GM18508 (cell line): ENCODE measurements around the gene MED12.

ENCODE experiments used
- ATAC-seq: cut with Tn5 transposase; IDR thresholded peaks from one replicate; pipeline ENCODE4 v1.9.1; 2021; ENCODE audit warnings: moderate number of reproducible peaks; ENCODE audit not compliant: insufficient read depth, unreplicated experiment

MED12 gene

DNA sequence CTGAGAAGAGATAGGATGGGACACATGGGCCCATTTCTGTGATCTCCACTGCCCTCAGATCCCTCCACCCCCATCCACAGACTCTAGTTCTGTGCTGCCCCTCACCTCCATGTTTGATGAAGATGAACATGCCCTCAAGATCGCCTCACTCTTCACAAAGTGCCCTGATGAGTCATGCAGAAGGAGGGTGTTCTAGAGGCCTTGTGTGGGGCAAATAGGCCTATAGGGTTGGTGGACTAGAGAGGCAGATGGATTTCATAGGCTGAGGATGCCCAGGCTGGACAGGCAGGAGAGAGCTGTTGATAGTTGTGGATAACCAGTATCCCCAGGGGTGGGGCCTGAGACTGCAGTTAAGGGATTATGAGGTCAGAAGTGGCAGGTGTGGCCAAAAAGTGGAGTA, 12.0 kb upstream of the MED12 start, which contains the start of gene CXorf65:
Gene CXorf65, minus strand, starts transcription at position 314 of the 400 bp plus-strand sequence. Its CDS starts 184 bp downstream, at position 130.
- ATAC-seq, result no peak

DNA sequence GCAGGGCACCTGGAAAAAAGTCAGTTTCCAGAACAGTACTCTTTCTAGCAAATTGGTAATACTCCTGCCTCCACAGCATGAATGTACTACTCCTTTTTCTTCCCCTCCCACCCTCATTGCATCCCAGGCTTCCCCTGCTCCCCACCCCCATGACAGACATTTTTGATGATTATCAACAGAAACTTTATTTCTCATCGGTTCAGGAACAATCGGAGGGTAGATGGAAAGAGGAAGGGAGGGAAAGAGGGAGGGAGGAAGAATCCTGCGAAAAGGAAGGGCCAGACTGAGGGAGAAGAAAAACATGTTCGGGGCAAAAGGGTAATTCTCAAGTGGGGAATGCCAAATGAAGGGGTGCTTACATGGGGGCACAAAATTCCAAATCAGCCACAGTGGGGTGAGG, 11.2 kb upstream of the MED12 start:
- no peak for ATAC-seq

DNA sequence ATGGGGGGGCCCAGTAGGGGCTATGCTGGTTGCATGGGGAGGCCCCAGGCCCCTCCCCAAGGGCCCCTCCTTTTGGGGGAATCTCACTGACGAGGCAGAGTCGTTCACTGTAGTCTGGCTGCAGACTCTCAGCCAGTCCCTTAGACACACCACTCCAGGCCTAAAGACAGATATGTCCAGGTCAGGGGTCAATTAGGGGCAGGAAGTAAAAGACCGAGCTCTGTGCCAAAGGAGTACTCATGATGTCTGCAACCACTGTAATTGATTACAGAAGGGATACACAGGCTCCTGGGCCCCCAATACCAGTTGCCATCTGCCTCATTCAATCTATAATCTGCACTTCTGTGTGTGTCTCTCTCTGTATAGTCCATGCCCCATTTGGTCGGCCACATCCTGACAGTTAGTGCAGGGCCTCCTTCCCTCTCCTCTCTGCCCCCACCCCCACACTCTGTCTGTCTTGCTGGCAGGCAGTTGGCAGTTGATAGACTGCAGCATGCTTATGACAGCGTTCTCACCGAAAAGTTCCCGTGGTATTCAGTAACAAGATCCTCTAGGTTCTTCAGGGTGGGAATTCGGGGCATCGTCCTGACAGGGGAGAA, 10.5 kb upstream of the MED12 start:
- no peak for ATAC-seq

DNA sequence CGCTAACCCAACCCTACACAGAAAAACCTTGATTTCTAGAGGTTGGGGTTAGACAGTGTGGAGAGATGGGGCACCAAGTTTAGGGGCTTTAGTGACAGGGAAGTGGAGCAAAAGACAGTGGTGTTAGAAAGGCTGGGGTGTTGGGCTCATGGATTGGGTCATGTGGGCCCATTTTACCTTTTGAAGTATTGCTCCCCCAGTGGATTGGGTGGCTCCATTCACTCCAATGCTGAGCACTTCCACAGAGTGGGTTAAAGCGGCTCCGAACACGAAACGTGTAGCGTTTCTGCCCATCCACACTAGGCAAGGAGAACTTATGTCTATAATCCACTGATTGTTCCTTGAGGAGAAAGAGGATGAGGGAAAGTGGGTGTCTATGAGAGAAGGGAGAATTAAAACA, 9.3 kb upstream of the MED12 start:
- no peak for ATAC-seq

DNA sequence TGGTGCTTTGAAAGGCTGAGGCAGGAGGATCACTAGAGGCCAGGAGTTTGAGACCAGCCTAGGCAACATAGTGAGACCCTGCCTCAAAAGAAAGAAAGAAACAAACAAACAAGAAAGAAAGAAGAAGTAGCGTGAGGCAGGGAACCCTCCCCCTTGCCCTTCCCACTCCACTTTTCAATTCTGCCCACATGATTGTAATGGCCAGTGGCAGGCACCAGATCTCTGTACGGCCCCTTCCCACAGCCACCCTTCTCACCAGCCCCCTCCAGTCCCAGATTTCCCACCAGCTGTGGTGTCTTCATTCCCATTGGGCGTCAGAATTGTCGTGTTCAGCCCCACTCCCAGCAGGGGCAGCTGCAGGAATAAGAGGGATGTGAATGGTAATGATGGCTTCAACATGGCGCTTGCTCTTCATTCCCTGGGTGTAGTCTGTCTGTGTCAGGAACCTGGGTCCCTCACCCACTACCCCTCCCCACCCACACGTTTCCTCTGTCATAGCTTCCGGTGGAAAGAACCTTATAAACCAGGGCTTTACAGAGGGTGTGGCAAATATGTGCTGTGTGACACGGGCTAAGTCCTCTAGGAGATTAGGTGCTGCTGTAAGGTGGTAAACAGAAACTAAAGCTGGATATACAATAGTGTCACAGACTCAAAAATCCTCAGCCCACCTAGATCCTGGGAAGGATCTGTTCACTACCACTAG, 7.1 kb upstream of the MED12 start, which contains the start of gene IL2RG:
Gene IL2RG, minus strand, starts transcription at position 437 of the 703 bp plus-strand sequence. Its CDS starts 38 bp downstream, at position 399.
- peak; percentile 79 for ATAC-seq

DNA sequence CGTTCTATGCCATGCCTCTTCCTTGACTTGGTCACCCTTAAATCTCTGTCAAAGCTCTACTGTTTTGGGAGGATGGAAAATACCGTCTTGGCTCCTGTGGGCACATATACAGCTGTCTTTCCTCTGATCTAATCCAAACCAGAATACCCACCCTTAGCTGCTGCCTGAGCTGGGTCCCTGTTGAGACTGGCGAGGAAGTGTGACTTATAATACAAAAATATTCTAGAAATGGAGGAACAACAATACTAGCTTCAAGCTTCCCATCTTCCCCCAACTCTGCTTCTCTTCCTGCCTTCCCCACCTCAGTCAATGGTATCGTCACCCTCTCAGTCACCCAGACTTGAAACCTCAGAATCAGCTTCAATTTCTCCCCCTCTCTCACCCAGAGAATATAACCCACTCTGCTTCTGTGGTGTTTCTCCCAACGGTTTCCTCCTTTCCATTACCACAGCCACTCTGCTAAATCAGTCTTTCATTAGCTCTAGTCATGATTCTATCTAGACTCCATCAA, 6.4 kb upstream of the MED12 start:
- no peak for ATAC-seq

DNA sequence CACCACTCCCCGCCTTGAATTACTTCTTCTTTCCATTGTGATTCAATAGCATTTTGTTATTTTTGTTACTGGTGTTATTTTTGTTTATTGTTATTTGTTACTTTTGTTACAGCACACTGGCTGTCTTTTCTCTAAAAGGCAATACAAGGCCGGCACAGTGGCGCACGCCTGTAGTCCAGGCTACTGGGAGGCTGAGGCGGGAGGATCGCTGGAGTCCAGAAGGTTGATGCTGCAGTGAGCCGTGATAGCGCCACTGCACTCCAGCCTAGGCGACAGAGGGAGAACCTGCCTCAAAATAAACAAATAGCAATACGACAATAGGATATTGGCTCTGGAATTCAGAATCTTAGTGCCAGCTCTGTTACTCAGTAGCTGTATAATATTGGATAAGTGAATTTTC, 1.0 kb upstream of the MED12 start:
- ATAC-seq, result no peak

DNA sequence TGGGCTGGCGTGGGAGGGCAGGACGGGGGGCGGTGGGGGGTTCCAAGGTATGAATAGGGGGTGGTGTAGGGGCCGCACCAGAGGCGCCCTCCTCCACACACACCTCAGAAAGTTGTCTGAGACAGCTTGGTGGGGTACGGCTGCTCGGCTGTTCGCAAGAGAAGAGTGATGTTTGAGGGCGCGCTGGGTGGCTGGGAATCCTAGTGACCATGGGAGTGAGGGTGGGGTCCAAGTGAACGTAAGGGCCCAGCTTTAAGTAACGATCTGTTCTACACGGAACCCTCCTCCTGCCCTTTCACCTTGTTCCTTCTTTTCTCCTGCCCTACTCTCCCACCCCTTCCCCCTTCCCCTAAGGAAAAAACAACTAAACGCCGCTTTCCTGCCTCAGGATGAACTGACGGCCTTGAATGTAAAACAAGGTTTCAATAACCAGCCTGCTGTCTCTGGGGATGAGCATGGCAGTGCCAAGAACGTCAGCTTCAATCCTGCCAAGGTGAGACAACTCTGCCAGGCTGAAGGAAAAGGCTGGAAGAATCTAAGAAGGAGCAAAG, 664 bp downstream of the MED12 start:
- ATAC-seq, result no peak

DNA sequence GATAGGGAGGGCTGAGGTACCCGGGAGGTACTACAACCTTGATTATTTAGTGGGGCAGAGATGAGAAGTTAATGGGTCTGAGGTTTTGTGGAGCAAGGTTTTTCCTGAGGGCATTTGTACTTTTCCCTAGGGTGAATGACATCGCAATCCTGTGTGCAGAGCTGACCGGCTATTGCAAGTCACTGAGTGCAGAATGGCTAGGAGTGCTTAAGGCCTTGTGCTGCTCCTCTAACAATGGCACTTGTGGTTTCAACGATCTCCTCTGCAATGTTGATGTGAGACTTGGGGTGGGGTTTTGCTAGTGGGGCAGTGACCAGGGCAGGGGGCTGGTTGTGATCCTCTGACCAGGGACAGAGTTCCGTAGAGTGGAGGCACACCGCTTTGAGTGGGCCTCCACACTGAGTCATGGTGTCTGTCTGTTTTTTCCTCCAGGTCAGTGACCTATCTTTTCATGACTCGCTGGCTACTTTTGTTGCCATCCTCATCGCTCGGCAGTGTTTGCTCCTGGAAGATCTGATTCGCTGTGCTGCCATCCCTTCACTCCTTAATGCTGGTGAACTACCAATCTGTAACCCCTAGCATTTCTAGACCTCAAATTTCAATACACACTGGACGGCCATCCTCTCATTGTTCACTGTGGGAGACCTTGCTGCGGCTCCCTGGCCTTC, 9.9 kb downstream of the MED12 start:
- ATAC-seq, result no peak

DNA sequence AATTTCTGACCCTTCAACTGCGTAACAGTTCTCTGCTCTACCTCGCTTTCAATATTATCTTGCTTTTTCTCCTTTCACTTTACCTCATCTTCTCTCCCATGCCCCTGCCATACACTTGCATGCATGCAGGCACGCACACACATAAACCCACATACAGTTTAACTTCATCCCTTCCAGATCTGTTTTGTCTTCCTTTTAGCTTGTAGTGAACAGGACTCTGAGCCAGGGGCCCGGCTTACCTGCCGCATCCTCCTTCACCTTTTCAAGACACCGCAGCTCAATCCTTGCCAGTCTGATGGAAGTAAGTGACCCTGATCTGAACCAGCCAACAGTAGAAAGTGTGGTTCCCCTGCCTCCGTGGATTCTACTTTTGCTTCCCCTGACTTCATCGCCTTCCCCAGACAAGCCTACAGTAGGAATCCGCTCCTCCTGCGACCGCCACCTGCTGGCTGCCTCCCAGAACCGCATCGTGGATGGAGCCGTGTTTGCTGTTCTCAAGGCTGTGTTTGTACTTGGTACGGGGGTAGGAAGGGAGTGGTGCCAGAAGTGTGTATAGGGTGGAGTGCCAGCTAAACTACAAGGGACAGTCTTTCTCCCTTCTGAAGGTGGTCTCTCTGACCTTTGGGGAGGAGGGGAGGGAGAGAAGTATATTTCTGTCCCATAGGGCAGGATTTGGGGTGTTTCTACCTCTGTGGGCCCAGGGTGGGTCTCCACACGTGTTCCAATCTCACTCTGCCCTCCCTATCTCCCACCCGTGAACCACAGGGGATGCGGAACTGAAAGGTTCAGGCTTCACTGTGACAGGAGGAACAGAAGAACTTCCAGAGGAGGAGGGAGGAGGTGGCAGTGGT, 10.7 kb downstream of the MED12 start:
- no peak for ATAC-seq

DNA sequence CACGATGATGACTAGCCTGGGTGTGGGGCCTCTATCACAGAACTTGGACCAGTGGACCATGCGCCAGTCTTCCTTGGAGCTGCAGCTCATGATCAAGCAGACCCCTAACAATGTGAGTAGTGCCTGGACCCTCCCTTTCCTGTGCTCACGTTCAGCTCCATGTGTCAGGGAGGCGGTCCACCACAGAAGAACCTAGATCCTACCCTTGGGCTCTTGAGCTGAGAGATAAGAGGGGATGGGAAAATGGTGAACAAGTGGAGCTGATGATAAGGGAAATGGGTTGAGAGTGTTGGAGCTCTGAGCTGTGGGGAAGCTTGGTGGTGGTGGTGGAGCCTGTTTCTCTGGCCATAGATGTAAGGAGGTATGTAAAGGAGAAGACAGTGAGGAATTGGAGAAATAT, 13.1 kb downstream of the MED12 start:
- ATAC-seq, result no peak

DNA sequence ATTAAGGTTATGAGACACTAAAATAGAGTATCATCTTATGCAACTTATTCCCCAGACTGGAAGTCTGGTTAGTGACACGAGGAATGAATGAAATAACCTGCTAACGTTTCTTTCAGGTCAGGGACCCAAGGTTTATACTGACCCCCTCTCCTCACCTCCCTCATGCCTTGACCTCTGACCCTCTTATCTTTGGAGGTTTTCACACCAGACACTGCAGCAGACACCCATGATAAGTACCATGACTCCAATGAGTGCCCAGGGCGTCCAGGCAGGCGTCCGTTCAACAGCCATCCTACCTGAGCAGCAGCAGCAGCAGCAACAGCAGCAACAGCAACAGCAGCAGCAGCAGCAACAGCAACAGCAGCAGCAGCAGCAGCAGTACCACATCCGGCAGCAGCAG, 22.0 kb downstream of the MED12 start:
- no peak for ATAC-seq

DNA sequence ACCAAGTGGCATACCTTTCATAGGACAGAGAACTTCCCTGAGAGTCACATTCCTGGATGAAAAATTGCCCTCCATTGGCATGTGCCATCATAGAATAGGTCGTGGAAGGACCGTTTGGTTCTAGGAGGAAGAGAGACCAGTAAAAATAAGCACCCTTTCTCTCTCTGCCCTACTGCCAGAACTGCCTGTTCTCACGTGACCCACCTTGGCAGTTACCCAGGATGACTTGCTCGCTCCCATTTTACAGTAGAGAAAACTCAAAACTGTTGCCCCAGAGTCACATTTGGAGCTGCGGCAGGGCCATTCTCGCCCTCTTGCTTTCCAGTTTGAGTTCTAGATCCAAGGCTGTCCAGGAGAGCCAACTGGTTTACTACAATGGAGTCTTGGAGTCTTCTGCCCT, 25.1 kb downstream of the MED12 start:
- ATAC-seq, result no peak

DNA sequence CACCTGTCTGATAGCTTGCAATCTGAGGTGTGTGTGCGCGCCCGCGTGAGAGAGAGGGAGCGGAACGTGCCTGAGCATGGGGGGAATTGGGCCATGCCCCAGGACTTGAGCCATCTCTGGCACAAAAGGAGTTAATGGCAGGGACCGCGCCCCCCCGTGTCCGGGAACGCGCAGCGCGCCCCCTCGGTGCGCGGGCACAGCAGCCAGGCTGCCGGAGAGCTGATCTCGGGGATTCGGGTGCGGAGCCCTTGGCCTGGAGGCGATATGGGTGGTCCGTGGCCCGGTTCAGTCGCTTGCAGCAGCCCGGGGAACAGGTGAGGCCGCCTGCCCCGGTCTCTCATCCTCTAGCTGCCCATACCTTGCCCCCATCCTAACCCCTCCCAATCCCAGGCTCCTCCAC, 26.3 kb downstream of the MED12 start, which contains the start of gene NLGN3:
Gene NLGN3, plus strand, starts transcription at position 191 of the 400 bp plus-strand sequence. CDS start 2,909 bp downstream, outside the sequence.
- ATAC-seq, result no peak

DNA sequence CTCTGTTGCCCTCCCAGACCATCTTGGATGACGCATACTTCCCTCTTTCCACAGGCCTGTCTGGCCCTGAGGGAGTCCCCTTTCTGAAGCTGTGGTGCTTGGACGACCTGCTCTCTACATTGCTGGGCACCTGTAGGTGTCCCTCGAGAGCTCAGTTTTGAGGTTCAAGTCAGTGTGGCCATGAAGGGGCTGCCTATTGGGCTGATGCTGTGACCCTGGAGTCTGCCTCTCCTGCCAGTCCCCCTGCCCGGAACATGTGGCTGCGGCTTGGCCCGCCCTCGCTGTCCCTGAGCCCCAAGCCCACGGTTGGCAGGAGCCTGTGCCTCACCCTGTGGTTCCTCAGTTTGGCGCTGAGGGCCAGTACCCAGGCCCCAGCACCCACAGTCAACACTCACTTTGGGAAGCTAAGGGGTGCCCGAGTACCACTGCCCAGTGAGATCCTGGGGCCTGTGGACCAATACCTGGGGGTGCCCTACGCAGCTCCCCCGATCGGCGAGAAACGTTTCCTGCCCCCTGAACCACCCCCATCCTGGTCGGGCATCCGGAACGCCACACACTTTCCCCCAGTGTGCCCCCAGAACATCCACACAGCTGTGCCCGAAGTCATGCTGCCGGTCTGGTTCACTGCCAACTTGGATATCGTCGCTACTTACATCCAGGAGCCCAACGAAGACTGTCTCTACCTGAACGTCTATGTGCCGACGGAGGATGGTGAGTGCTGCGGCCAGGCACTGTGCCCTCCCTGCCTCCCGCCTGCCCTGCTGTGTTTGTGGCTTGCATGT, 29.3 kb downstream of the MED12 start:
- no peak for ATAC-seq

DNA sequence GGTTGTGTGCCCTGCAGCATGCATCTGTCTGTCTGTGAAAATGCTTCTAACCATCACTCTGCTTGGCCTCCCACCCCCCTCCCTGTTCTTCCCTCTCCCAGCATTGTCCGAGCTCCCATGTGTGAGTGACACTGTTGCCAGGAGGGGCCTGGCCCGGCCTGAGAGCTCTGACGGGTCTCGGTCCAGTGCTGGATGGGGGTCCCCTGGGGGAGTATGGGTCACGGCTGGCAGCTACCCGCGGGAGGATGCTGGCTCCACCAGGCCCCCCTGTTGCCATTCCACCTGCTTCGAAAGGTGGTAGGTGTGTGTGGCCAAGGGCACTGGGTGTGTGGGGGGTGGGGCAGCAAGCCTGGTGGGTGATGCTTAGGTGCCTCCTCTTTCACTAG, 29.9 kb downstream of the MED12 start:
- ATAC-seq, result no peak

DNA sequence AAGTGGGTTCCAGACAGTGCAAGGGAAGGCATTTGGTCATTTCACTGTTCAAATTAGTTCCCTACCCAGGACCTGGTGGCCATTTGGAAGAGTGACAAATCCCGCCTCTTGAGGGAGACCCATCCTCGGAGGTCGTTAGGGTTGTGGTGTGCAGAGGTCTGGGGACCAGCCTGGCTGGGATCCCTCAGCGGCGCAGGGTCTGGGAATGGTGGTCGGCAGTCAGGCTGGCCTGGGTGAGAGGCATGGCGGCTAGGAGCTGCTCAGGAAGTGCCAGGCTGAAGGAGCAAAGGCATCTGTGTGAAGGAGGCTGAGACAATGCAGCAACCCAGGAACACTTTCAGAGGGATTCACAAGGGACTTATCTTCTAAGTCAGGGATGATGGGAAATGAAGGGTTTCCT, 33.0 kb downstream of the MED12 start:
- ATAC-seq, result no peak

DNA sequence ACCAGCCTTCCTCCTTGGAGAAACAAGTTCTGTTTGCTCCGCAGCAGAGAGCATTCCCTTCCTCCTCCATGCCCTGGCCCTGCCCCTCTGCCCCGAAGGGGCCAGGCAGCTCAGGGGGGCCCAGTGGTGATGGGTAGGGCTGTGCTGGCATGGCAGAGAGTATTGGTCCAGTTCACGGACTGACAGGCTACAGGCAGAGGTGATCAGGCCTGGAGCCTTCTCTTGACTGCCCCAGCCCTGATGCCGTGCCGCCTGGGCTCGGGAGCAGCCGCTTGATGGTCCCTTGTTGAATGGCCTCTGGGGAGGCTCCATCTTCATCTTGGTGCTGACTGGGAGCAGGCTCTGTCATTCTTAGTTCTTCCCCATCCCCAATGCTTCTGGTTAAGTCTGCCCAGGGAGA, 35.8 kb downstream of the MED12 start:
- ATAC-seq, result no peak

DNA sequence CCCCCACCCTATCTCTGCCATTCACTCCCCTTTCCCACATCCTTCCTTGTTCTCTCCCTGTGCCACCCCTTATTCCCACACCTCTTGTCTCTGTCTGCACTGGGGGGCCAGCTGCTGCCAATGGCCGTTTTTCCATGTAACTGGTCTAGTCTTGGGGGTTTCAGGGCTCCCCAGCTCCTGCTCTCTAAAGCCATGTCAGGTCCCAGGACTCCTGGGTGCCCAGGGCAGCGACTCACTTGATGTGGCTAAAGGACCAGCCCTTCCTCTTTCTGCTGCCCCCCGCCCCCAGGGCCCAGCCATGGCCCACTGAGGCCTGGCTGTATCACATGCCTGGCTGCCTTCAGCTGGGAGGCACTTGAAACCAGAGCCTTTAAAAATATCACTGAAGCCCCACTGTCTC, 36.2 kb downstream of the MED12 start:
- no peak for ATAC-seq
